Heart left ventricle (tissue), 16 donors: Measurements from ENCODE around the gene LILRB1. TPM values are rescaled to one million over a fixed set of nuclear protein-coding genes. Genes with fewer than 3 reads are reported as not detected.
"Not testable (repeated sequence)": the region's sequence is repeated elsewhere in the genome, so short reads cannot be mapped to it uniquely, and the experiment has no call there.

Experiments
- ATAC-seq, 4 donors: fragments of 200-7000 bp; cut with Tn5 transposase; one replicate each; pipeline ENCODE4 v1.9.1; 2020 to 2022; ENCODE audit warnings: moderate library complexity in 4 of 4, mild to moderate bottlenecking in 3 of 4, moderate number of reproducible peaks in 1 of 4
- DNase-seq, 5 donors: peaks; one replicate each; pipeline ENCODE4 v3.0.0-alpha.2; 2020
- H3K27ac ChIP-seq, 12 donors: fragments of 200-600 bp; sonication (generic) in 4 of 12; one replicate each; pipeline versions ENCODE4 v1.5.0 to v1.8.0; 2016 to 2022; ENCODE audit warnings: mild to moderate bottlenecking in 2 of 12
- H3K27me3 ChIP-seq, 9 donors: fragments of 200-600 bp; sonication (generic) in 2 of 9; one replicate each; pipeline versions ENCODE4 v1.5.1 to v1.8.0; 2016 to 2022; ENCODE audit warnings: mild to moderate bottlenecking in 3 of 9
- H3K36me3 ChIP-seq, 9 donors: fragments of 200-600 bp; sonication (generic) in 2 of 9; one replicate each; pipeline versions ENCODE4 v1.5.0 to v1.8.0; 2018 to 2022; ENCODE audit warnings: mild to moderate bottlenecking in 2 of 9
- H3K4me1 ChIP-seq, 12 donors: fragments of 200-600 bp; sonication (generic) in 4 of 12; one replicate each; pipeline versions ENCODE4 v1.5.0 to v1.8.0; 2016 to 2022; ENCODE audit warnings: mild to moderate bottlenecking in 3 of 12
- H3K4me3 ChIP-seq, 12 donors: fragments of 200-600 bp; sonication (generic) in 4 of 12; one replicate each; pipeline versions ENCODE4 v1.5.0 to v1.8.0; 2017 to 2022; ENCODE audit warnings: mild to moderate bottlenecking in 9 of 12, moderate library complexity in 4 of 12
- H3K9me3 ChIP-seq, 12 donors: fragments of 200-600 bp; sonication (generic) in 4 of 12; one replicate each; pipeline versions ENCODE4 v1.5.0 to v1.8.0; 2016 to 2022; ENCODE audit warnings: mild to moderate bottlenecking in 1 of 12
- CTCF ChIP-seq, 12 donors: fragments of 200-600 bp; sonication (generic) in 4 of 12; IDR thresholded peaks; one replicate each; pipeline versions ENCODE4 v1.5.0 to v1.8.0; 2018 to 2022; ENCODE audit warnings: antibody characterized with exemption in 12 of 12, mild to moderate bottlenecking in 5 of 12
- POLR2A ChIP-seq, 2 donors: fragments of 450-650 bp; IDR thresholded peaks; one replicate each; pipeline ENCODE4 v1.6.1; 2017; ENCODE audit warnings: antibody characterized with exemption in 2 of 2, mild to moderate bottlenecking in 2 of 2, moderate library complexity in 2 of 2
- WGBS, 4 donors: extraction: QIAGEN DNeasy Blood & Tissue Kit in 2 of 4; methylation state at CpG; one replicate each; pipeline versions ENCODE4 v1.1.5 to v1.1.7; 2013 to 2018; 5-methylcytosine and 5-hydroxymethylcytosine counted together
- intact Hi-C, 10 donors: fragments of 100-400 bp; cut with DNase I; formaldehyde crosslinking; loops; one replicate each; pipeline versions ENCODE4 v1.11.1 to v1.14.2; 2022
- polyA plus RNA-seq, 2 donors: library from polyadenylated mRNA; stranded (reverse); fragments of 200-250 nt; gene quantifications; one replicate each; pipeline ENCODE4 v1.2.3, GENCODE V29; 2013
- total RNA-seq, 9 donors: library from RNA; depleted of rRNA in 2 of 9; stranded (reverse); fragments of >200 nt in 2 of 9; fragmentation: NEBNext Ultra II Directional in 3 of 9; extraction: Animal tissue kit (Norgen Biotek cat#: 25700) in 3 of 9; gene quantifications; one replicate each; pipeline versions ENCODE4 v1.1.0 to v1.2.4, GENCODE V29; 2016 to 2023
- donor health status: ischemic (EF 13 %, LVEDD 7.1; RV severe dilation, severe dysfunction).
- donor health status: healthy with polysubstance abuse.
- donor health status: DM: no; HTN: yes; CAD: no.
- donor health status: DM: no; HTN: no; CAD: no.
- donor health status: ischemic (EF 25% LVEDD 6.9; RV normal size, moderate dysfunction).
- donor health status: ischemic (EF 25% LVEDD 5.7; RV mildly dilated, moderate dysfunction).
- donor health status: healthy.
- donor health status: DM: yes; HTN: yes; CAD: no.
- donor health status: ischemic (EF 35%, LVEDD 5.7; RV mildly dilated, moderate dysfunction).
- donor health status: nonischemic (EF 11% LVEDD 7.7; RV severe dilation, severe dysfunction).
- donor health status: DM: yes; HTN: yes; CAD: no.
- donor health status: PGD.
- donor health status: ischemic (EF 29% LVEDD 5.4; RV normal size, mild dysfunction).
- donor health status: nonischemic (EF 23%, LVEDD 6.1; RV moderate dilation, normal function).

Gene LILRB1
- total and polyA plus RNA-seq, 11 donors, result 0.16 to 35.6 (median 1.0) TPM

- Histone ChIP-seq H3K36me3 (no peaks in the 10 kb centered on the region), H3K27me3 (peaks cover 0 to 36% (median 6%) of the 10 kb centered on the region in 9 donors), H3K9me3 (peaks cover 0 to 5% (median 0%) of the 10 kb centered on the region in 12 donors), H3K27ac (peak overlapping the region in 1 of 12 donors; percentile 81), H3K4me1 (peaks cover 0 to 7% (median 0%) of the 10 kb centered on the region in 12 donors), H3K4me3 (peak overlapping the region in 5 of 12 donors; percentile 15 to 57 (median 22))
- intact Hi-C loops, result loop anchor here in 2 of 10 donors (5.0 to 10.0 kb wide), 2 partner anchors 336 to 348 kb away; partner anchors contain the start of gene LILRB2 (in 1 of the 2)
- WGBS, 4 donors, result 29 to 63% (median 50%) methylated on average over 6 of the region's 6 CpGs
- peak in 2 of 4 donors; percentile 25 to 31 for ATAC-seq
- DNase-seq, result no peak
- TF ChIP-seq CTCF (IDR thresholded peaks at IDR 0.05), result no peak
- no peak for TF ChIP-seq POLR2A (IDR thresholded peaks at IDR 0.05)
Observed at GRCh38 chr19:54630782-54631181, 498 bp downstream of the LILRB1 start.

DNA sequence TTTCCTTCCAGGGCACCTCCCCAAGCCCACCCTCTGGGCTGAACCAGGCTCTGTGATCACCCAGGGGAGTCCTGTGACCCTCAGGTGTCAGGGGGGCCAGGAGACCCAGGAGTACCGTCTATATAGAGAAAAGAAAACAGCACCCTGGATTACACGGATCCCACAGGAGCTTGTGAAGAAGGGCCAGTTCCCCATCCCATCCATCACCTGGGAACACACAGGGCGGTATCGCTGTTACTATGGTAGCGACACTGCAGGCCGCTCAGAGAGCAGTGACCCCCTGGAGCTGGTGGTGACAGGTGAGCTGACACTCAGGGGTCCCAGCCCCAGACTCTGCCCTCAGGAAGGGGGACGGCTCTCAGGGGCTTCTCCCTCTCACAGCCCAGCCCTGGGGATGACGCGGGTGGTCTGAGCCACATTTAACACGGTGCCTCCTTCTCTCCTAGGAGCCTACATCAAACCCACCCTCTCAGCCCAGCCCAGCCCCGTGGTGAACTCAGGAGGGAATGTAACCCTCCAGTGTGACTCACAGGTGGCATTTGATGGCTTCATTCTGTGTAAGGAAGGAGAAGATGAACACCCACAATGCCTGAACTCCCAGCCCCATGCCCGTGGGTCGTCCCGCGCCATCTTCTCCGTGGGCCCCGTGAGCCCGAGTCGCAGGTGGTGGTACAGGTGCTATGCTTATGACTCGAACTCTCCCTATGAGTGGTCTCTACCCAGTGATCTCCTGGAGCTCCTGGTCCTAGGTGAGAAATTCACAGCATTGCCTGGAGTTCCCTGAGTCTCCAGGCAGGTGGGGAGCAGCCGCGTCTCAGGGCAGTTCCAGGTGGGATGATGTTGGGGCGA, 1.4 kb downstream of the LILRB1 start:
- H3K9me3 ChIP-seq, H3K4me1 ChIP-seq, DNase-seq, H3K36me3 ChIP-seq: not testable (repeated sequence)
- intact Hi-C loops, result loop anchor here in 2 of 10 donors (5.0 to 10.0 kb wide), 2 partner anchors 337 to 349 kb away; partner anchors contain the start of gene LILRB2 (in 1 of the 2)
- H3K27ac ChIP-seq, result peak overlapping the region in 1 of 12 donors; percentile 81
- peaks cover 0 to 36% (median 6%) of the 10 kb centered on the region in 9 donors for H3K27me3 ChIP-seq
- ATAC-seq, result peak in 1 of 4 donors; percentile 8
- peak overlapping the region in 1 of 12 donors; percentile 57 for H3K4me3 ChIP-seq
- WGBS, 4 donors, result 67 to 77% (median 73%) methylated on average over 23 of the region's 23 CpGs

- ATAC-seq, H3K27ac ChIP-seq, H3K4me1 ChIP-seq, DNase-seq, H3K9me3 ChIP-seq, H3K36me3 ChIP-seq: not testable (repeated sequence)
- intact Hi-C loops, result loop anchor here in 2 of 10 donors (5.0 to 10.0 kb wide), 2 partner anchors 338 to 350 kb away; partner anchors contain the start of gene LILRB2 (in 1 of the 2)
- H3K27me3 ChIP-seq, result peaks cover 0 to 36% (median 5%) of the 10 kb centered on the region in 9 donors
- 70 to 78% (median 75%) methylated on average over 12 to 16 of the region's 16 CpGs for WGBS, 4 donors
- H3K4me3 ChIP-seq, result peak overlapping the region in 1 of 12 donors; percentile 5
Observed at GRCh38 chr19:54632517-54632916, 2.2 kb downstream of the LILRB1 start.

DNA sequence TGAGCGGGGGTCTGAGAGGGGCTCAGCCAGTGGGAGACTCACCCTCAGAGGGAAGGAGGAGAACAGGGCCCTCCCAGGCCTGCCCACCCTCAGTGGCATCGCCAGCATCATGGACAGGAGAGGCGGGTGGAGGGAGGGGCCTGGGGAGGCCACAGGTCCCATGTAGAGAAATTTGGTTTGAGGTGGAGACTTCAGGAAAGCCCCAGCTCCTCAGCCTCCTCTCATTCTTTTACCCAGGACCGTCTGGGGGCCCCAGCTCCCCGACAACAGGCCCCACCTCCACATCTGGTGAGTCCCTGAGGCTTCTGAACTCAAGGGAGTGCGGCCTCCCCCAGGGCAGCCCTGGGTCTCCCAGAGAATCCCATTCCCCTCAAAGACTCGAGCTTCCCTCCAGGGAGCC, 3.1 kb downstream of the LILRB1 start:
- 69 to 94% (median 75%) methylated on average over 3 to 7 of the region's 7 CpGs for WGBS, 4 donors
- ATAC-seq (no peak), DNase-seq (no peak)
- no peak overlapping the region for H3K4me3 ChIP-seq
- H3K4me1 ChIP-seq, result peaks cover 0 to 7% (median 0%) of the 10 kb centered on the region in 12 donors
- no peaks in the 10 kb centered on the region for H3K9me3 ChIP-seq
- intact Hi-C loops, result loop anchor here in 2 of 10 donors (5.0 to 10.0 kb wide), 2 partner anchors 339 to 351 kb away; partner anchors contain the start of gene LILRB2 (in 1 of the 2)
- no peak for TF ChIP-seq CTCF (IDR thresholded peaks at IDR 0.05)
- TF ChIP-seq POLR2A (IDR thresholded peaks at IDR 0.05), result no peak
- no peak overlapping the region for H3K27ac ChIP-seq
- peaks cover 0 to 36% (median 2%) of the 10 kb centered on the region in 9 donors for H3K27me3 ChIP-seq
- no peaks in the 10 kb centered on the region for H3K36me3 ChIP-seq

DNA sequence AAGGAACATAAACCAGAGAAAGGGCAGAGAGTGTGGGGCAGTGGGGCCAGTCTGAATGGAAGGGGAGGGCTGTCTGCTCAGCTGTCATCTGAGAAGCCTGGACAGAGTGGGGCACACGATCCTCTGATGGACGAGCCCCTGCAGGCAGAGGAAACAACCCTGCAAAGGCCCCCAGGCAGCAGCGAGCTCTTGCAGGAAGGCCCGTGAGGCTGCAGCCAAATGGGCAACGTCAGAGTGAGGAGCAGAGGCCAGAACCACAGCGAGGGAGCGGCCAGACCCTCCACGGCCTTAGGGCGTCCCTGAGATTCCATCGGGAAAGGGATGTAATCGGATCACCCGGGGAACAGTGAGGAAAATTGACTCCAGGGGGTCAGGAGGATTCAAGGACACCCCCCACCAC, 5.8 kb downstream of the LILRB1 start:
- DNase-seq, H3K36me3 ChIP-seq, H3K27ac ChIP-seq, H3K4me3 ChIP-seq, H3K9me3 ChIP-seq, ATAC-seq, H3K4me1 ChIP-seq: not testable (repeated sequence)
- 10 to 32% (median 19%) methylated on average over 11 to 12 of the region's 12 CpGs for WGBS, 4 donors
- intact Hi-C loops, result loop anchor here in 1 of 10 donors (10.0 kb wide), 1 partner anchor 341 kb away; no protein-coding TSS in a partner anchor
- peaks cover 0 to 23% (median 0%) of the 10 kb centered on the region in 9 donors for H3K27me3 ChIP-seq
